Left lung (tissue), 10 donors: ENCODE results near the gene DEPDC1. TPM values are rescaled to one million over a fixed set of nuclear protein-coding genes. Genes with fewer than 3 reads are reported as not detected.
A peak's percentile ranks its signal among the peaks of the same experiment; 100 is the strongest.

Experiments used
- ATAC-seq: fragments of 200-7000 bp; cut with Tn5 transposase; one replicate; pipeline ENCODE4 v1.9.1; 2020; ENCODE audit warnings: moderate library complexity
- DNase-seq, 4 donors: peaks; one replicate each; pipeline ENCODE4 v3.0.0-alpha.2; 2013 to 2020
- H3K27ac ChIP-seq, 2 donors: fragments of 200-600 bp; sonication (generic) in 1 of 2; one replicate each; pipeline versions ENCODE4 v1.5.0 to v1.8.0; 2020 to 2021
- H3K27me3 ChIP-seq, 2 donors: fragments of 200-600 bp; sonication (generic) in 1 of 2; one replicate each; pipeline versions ENCODE4 v1.5.0 to v1.8.0; 2020 to 2021
- H3K36me3 ChIP-seq, 2 donors: fragments of 200-600 bp; sonication (generic) in 1 of 2; one replicate each; pipeline versions ENCODE4 v1.5.0 to v1.8.0; 2020 to 2021
- H3K4me1 ChIP-seq, 2 donors: fragments of 200-600 bp; one replicate each; pipeline ENCODE4 v1.8.0; 2021
- H3K4me3 ChIP-seq, 2 donors: fragments of 200-600 bp; sonication (generic) in 1 of 2; one replicate each; pipeline versions ENCODE4 v1.5.0 to v1.8.0; 2020 to 2021; ENCODE audit warnings: mild to moderate bottlenecking in 1 of 2
- H3K9me3 ChIP-seq, 2 donors: fragments of 200-600 bp; sonication (generic) in 1 of 2; one replicate each; pipeline versions ENCODE4 v1.5.0 to v1.8.0; 2020 to 2021
- intact Hi-C, 2 donors: fragments of 100-400 bp; cut with DNase I; formaldehyde crosslinking; loops; one replicate each; pipeline versions ENCODE4 v1.11.2 to v1.14.2; 2022
- polyA plus RNA-seq, 6 donors: library from polyadenylated mRNA; unstranded; fragments of 120-200 nt; gene quantifications; one replicate each; pipeline ENCODE4 v1.2.1, GENCODE V29; 2013; ENCODE audit not compliant: insufficient read length in 6 of 6
- total RNA-seq, 2 donors: library from RNA; stranded (reverse); fragmentation: NEBNext Ultra II Directional; extraction: Animal tissue kit (Norgen Biotek cat#: 25700); gene quantifications; one replicate each; pipeline ENCODE4 v1.2.1, GENCODE V29; 2021
- TF ChIP-seq, protein P1 (sequence below), 2 donors: fragments of 200-600 bp; sonication (generic) in 1 of 2; IDR thresholded peaks; one replicate each; pipeline versions ENCODE4 v1.5.0 to v1.8.0; 2021; ENCODE audit warnings: antibody characterized with exemption in 2 of 2
- donor health status: DM: no; HTN: yes; CAD: no.
- donor health status: DM: no; HTN: no; CAD: no.

The DEPDC1 gene
- total and polyA plus RNA-seq, 8 donors: 0.81 to 25.1 (median 11.4) TPM

DNA sequence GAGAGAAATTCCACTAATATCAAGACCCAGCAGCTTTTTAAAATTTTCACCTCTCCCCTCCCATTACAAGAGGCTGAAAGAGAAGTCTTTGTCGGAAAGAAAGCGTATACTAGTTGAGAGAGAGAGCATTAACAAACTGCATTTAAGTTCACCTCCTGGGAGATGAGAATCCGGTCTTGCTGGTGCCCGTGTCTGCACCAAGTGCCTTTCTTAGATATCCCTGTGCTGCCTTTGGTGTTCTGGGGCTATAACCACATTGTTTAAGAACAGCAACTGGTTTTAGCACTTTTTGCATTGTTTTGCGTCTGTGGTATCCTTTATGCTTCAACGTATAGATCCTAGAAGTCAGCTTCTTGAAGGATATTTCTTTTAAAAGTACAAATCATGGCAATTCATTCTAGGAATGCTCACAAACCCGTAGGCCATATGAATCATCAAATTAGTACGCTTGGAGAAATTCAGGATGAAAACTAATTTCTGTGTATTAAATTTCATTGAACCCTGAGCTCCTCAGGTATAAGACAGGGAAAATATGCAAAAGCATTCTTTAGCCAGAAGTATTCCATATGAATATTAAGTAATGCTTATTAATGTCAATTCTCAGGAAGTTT lies 43.7 kb downstream of the DEPDC1 start:
- H3K4me1 ChIP-seq: peaks cover 0 to 4% of the 10 kb centered on the region in 2 donors
- H3K27me3 ChIP-seq: no peaks in the 10 kb centered on the region
- H3K4me3 ChIP-seq: no peak overlapping the region
- TF ChIP-seq, protein P1, sequence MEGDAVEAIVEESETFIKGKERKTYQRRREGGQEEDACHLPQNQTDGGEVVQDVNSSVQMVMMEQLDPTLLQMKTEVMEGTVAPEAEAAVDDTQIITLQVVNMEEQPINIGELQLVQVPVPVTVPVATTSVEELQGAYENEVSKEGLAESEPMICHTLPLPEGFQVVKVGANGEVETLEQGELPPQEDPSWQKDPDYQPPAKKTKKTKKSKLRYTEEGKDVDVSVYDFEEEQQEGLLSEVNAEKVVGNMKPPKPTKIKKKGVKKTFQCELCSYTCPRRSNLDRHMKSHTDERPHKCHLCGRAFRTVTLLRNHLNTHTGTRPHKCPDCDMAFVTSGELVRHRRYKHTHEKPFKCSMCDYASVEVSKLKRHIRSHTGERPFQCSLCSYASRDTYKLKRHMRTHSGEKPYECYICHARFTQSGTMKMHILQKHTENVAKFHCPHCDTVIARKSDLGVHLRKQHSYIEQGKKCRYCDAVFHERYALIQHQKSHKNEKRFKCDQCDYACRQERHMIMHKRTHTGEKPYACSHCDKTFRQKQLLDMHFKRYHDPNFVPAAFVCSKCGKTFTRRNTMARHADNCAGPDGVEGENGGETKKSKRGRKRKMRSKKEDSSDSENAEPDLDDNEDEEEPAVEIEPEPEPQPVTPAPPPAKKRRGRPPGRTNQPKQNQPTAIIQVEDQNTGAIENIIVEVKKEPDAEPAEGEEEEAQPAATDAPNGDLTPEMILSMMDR (IDR thresholded peaks at IDR 0.05): no peak
- DNase-seq (no peak), ATAC-seq (no peak)
- intact Hi-C loops: no loop called here
- no peak overlapping the region for H3K27ac ChIP-seq
- no peaks in the 10 kb centered on the region for H3K36me3 ChIP-seq
- no peaks in the 10 kb centered on the region for H3K9me3 ChIP-seq

DNA sequence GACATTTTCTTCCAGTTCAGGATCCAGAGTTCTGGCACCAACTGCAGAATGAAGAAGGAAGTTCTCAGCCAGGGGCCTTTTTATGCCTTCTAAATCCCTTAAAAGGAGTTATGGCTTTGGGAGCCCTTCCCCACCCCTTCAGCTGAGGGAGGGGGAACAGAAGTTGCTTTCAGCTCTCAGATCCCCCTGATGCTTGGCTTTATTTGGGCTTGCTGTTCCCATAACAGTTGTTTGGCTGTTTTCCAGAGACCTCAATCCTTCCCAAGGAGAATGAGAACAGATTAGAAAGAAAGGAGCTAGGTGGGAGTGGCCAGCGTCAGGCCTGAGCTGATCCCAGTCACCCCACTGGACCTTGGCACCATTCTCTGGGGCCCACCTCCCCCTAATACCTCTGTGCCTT lies 47.0 kb downstream of the DEPDC1 start, which contains the start of gene RPE65:
Gene RPE65 (minus strand): TSS at position 54 of the 400 bp plus-strand sequence. CDS start 49 bp downstream, at position 5.
- intact Hi-C loops: no loop called here
- TF ChIP-seq, protein P1 (IDR thresholded peaks at IDR 0.05): no peak
- Histone ChIP-seq H3K36me3 (no peaks in the 10 kb centered on the region), H3K4me1 (peaks cover 0 to 4% of the 10 kb centered on the region in 2 donors), H3K9me3 (no peaks in the 10 kb centered on the region), H3K4me3 (no peak within 1 kb of the TSS), H3K27me3 (peaks cover 0 to 4% of the 10 kb centered on the region in 2 donors), H3K27ac (no peak within 1 kb of the TSS)
- no peak for ATAC-seq
- peak in 1 of 4 donors; percentile 20 for DNase-seq

DNA sequence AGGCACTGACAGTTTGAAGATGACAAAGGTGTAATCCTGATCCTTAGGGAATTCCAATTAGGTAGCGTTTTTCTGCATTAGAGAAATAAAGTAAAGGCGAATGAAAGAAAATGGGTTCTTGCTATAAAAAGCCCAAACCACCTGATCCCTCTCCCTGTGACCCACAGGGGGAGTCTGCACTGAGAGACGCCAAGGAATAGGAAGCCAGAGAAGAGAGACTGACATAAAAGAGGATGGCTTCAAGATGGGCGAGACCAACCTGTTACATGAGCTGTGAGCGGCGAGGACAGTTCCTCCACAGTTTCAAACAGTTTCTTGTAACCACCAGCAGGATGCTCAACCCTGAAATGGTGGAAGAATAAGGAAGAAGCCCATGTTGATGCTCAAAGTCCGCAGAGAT lies 48.5 kb downstream of the DEPDC1 start:
- H3K27me3 ChIP-seq: peaks cover 0 to 4% of the 10 kb centered on the region in 2 donors
- intact Hi-C loops: no loop called here
- no peaks in the 10 kb centered on the region for H3K9me3 ChIP-seq
- no peak for DNase-seq
- H3K36me3 ChIP-seq: no peaks in the 10 kb centered on the region
- H3K4me3 ChIP-seq: no peak overlapping the region
- peaks cover 0 to 4% of the 10 kb centered on the region in 2 donors for H3K4me1 ChIP-seq
- TF ChIP-seq, protein P1 (IDR thresholded peaks at IDR 0.05): no peak
- no peak overlapping the region for H3K27ac ChIP-seq
- ATAC-seq: no peak

DNA sequence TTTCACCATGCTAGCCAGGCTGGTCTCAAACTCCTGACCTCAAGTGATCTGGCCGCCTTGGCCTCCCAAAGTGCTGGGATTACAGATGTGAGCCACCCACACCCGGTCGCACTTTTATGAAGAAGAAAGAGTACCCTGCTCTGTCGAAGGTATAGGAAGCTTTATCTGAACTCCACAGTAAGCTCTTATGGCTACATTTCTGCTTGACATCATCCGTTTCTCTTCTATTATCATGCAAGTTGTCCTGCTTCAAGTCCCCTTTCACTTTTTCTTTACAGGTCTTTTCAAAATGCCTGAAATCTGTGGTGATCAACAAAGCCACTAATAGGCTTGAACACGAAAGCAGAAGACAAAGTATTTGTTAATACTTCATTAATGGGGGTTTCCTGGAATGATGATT lies 51.2 kb downstream of the DEPDC1 start:
- no peak for DNase-seq
- intact Hi-C loops: no loop called here
- ATAC-seq: no peak

DNA sequence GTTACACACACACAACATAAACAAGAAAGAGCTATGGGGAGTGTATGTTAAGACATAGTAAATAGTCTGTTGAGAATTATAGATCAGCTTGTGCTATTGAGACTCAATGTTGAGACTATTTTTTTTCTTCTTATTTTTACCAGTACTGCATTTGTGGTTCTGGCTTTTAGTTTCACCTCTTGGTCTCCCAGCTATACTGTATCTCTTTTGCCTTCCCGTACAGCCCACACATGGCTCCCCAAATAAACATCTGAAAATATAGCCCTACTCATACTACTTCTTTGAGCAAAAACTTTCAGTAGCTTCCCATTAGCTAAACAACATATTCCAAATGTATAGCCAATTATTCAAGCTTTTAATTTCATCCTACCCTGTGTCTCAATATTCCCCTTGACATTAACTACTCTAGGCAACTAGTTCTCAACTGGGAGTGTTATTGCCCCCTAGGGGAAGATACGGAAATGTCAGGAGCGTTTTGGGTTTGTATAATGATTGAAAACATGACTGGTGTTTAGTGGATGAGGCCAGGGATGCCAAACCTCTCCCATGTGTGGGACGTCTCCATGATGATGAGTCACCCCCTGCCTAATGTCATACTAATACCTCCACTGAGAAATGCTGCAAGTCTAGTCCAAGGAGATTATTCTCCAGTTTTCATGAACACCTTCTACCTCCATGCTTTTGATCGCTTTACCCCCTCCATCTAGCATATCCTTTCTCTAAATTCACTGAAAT lies 53.9 kb downstream of the DEPDC1 start:
- ATAC-seq (peak; percentile 83), DNase-seq (no peak)
- no peaks in the 10 kb centered on the region for H3K9me3 ChIP-seq
- intact Hi-C loops: no loop called here
- no peaks in the 10 kb centered on the region for H3K36me3 ChIP-seq
- H3K4me3 ChIP-seq: no peak overlapping the region
- TF ChIP-seq, protein P1 (IDR thresholded peaks at IDR 0.05): peak; percentile 44 to 51
- H3K4me1 ChIP-seq: no peaks in the 10 kb centered on the region
- peaks cover 0 to 4% of the 10 kb centered on the region in 2 donors for H3K27me3 ChIP-seq
- no peak overlapping the region for H3K27ac ChIP-seq

More for the DNA sequence above, 51.2 kb downstream of the DEPDC1 start:
- Histone ChIP-seq H3K27ac (no peak overlapping the region), H3K4me3 (no peak overlapping the region), H3K27me3 (peaks cover 0 to 4% of the 10 kb centered on the region in 2 donors), H3K36me3 (no peaks in the 10 kb centered on the region), H3K4me1 (peaks cover 0 to 4% of the 10 kb centered on the region in 2 donors), H3K9me3 (no peaks in the 10 kb centered on the region)
- TF ChIP-seq, protein P1 (IDR thresholded peaks at IDR 0.05): no peak
